HCEC 1CT (cell line): ENCODE data around the gene NCR3LG1.
"Not testable (repeated sequence)": the region's sequence is repeated elsewhere in the genome, so short reads cannot be mapped to it uniquely, and the experiment has no call there.

Experiments used
- DNase-seq: peaks from one replicate; pipeline ENCODE4 v3.0.0-alpha.2; 2017

NCR3LG1 gene

GRCh38 chr11:17413414-17414316 lies 62.1 kb downstream of the NCR3LG1 start:
- no peak for DNase-seq

DNA sequence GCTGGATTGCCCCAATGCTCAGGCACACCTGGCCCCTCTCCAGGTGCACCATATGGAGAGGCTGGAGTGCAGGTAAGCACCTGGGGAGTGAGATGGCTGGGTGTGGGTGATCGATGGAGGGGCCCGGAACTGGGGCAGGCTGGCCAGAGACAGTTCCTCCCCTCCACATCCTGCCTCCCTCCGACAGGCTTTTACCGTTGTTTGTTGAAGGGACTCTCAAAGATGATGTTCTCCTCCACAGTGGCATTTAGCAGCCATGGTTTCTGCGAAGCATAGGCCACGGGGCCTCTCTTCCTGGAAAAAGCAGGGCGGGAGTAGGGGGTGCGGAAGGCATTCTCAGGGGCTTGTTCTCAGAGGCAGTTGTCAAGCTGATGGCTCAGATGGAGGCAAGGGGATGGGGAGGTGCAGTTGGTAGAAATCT lies 62.7 kb downstream of the NCR3LG1 start:
- no peak for DNase-seq

- DNase-seq, result no peak
Measured at GRCh38 chr11:17414992-17415391, 63.4 kb downstream of the NCR3LG1 start.

GRCh38 chr11:17415523-17416104 lies 64.0 kb downstream of the NCR3LG1 start:
- DNase-seq, result no peak

GRCh38 chr11:17416492-17416891 lies 64.9 kb downstream of the NCR3LG1 start:
- DNase-seq, result no peak

- no peak for DNase-seq
Measured at GRCh38 chr11:17418444-17419081, 67.0 kb downstream of the NCR3LG1 start.

DNA sequence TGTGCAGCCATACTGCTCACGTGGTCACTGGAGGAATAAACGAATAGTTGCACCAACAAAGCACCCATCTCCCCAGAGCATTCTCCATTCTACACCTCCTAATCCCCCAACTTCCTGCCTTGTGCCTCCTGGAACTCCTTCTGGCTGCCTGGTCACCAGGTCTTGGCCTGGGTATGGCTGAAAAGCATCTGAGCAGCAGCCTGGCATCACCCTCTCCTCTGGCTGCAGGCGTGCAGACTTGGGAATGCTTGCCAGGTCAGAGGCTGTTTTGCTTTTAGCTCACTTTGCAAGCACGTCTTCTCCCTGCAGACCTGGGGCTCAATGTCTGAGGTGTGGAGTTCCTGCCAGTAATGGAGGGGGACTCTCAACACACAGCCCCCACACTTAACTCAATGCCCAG lies 70.2 kb downstream of the NCR3LG1 start:
- no peak for DNase-seq

DNA sequence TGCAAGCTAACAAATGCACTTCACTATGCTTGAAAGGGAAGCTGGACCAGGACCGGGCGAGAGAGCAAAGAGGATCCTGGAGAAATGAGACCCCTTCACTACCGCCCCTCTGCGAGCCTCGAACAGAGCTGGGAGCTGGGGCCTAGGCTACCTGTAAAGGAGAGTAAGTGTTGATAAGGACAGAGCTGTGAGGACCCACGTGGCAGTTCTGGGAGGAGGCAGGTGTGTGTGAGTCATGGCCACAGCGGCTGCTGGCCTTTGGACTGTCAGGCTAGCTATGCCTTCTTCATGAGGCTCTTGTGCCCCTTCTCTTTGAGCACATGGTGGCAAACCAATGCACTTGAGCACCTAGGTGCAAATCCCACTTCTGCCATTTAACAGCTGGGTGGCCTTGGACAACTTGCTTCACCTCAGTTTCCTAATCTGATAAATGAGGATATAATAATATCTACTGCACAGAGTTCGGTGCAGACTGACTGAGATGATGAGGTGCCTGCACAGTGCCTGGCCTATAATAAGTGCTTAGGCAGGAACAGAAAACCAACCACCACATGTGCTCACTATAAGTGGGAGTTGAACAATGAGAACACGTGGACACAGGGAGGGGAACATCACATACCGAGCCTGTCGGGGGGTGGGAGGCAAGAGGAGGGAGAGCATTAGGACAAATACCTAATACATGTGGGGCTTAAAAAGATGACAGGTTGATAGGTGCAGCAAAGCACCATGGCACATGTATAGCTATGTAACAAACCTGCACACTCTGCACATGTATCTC lies 72.1 kb downstream of the NCR3LG1 start:
- no peak for DNase-seq

DNA sequence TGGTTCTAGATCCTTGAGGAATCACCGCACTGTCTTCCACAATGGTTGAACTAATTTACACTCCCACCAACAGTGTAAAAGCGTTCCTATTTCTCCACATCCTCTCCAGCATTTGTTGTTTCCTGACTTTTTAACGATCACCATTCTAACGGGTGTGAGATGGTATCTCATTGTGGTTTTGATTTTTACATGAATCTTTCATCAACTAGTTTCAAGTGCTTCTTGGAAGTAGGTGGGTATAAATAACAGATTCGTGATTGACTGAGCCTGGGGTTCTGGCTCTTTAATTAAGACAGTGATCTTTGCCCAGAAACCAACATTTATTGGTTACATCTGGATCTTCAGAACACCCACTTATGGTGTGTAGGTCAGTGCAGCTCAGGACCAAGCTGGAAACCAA lies 74.6 kb downstream of the NCR3LG1 start:
- not testable (repeated sequence) for DNase-seq
